Stimulated activated naive B cell treated with anti-CD40 and anti-IgM and Interleukin-4, amounts not matched to agents 10 μg/mL and 1 μg/mL and 100 μg/mL, for 72 hours (primary cell): ENCODE measurements around the gene COL5A3.

ENCODE experiments used
- ATAC-seq, 2 donors: fragments of 150-1000 bp; cut with Tn5 transposase; replicated peaks; 2 replicates each; pipeline ENCODE4 v1.10.0; 2021; ENCODE audit warnings: moderate library complexity in 1 of 2
- DNase-seq: peaks from one replicate; pipeline ENCODE4 v3.0.0; 2021
- H3K27ac Mint-ChIP-seq: one replicate; pipeline ENCODE4 v1.8.0; 2022; ENCODE audit warnings: mild to moderate bottlenecking, mixed read lengths
- H3K27me3 Mint-ChIP-seq, 2 donors: one replicate each; pipeline ENCODE4 v1.8.0; 2022; ENCODE audit warnings: mixed read lengths in 2 of 2
- H3K36me3 Mint-ChIP-seq, 2 donors: one replicate each; pipeline ENCODE4 v1.8.0; 2022; ENCODE audit warnings: mixed read lengths in 2 of 2, mild to moderate bottlenecking in 1 of 2
- H3K4me1 Mint-ChIP-seq, 2 donors: one replicate each; pipeline ENCODE4 v1.8.0; 2022; ENCODE audit warnings: mixed read lengths in 2 of 2, mild to moderate bottlenecking in 1 of 2
- H3K4me3 Mint-ChIP-seq, 2 donors: one replicate each; pipeline ENCODE4 v1.8.0; 2022; ENCODE audit warnings: mild to moderate bottlenecking in 2 of 2, mixed read lengths in 2 of 2, moderate library complexity in 1 of 2
- H3K9me3 Mint-ChIP-seq, 2 donors: one replicate each; pipeline ENCODE4 v1.8.0; 2022; ENCODE audit warnings: mixed read lengths in 2 of 2, mild to moderate bottlenecking in 1 of 2

COL5A3 gene

DNA sequence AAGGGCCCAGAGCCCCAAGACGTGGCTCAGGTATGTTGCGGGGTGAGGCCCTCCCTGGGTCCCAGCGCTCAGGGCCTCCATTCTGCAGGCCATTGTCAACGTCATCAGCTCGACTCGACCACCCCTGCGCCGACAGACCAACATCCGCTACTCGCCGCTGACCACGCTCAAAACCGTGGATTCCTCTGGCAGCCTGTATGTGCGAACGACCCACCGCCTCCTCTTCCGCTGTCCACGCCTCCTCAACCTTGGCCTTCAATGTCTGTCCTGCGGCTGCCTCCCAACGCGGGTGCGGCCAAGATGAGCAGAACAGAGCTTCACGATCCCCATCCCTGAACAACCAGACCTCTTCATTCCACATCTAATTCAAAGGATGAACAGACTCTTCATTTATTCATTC, 11.1 kb upstream of the COL5A3 start:
- no peak overlapping the region for H3K4me3 Mint-ChIP-seq
- ATAC-seq, result no peak
- H3K9me3 Mint-ChIP-seq, result peaks cover 0 to 4% of the 10 kb centered on the region in 2 donors
- H3K36me3 Mint-ChIP-seq, result no peaks in the 10 kb centered on the region
- no peaks in the 10 kb centered on the region for H3K4me1 Mint-ChIP-seq
- DNase-seq, result no peak
- H3K27ac Mint-ChIP-seq, result no peak overlapping the region
- H3K27me3 Mint-ChIP-seq, result peaks cover 26 to 32% of the 10 kb centered on the region in 2 donors

DNA sequence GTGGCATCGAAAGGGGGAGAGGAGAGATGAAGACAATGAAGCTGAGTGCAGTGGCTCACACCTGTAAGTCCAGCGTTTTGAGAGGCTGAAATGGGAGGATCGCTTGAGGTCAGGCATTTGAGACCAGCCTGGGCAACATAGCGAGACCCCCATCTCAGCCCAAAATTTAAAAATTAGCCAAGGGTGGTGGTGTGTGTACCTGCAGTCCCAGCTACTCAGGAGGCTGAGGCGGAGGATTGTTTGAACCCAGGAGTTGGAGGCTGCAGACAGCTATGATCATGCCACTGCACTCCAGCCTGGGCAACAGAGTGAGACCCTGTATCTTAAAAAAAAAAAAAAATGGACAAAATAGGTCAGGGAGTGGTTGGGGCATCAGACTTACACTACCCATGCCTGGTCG, 10.5 kb upstream of the COL5A3 start:
- ATAC-seq, result no peak
- H3K4me3 Mint-ChIP-seq, result no peak overlapping the region
- H3K36me3 Mint-ChIP-seq, result no peaks in the 10 kb centered on the region
- no peaks in the 10 kb centered on the region for H3K4me1 Mint-ChIP-seq
- H3K27me3 Mint-ChIP-seq, result peaks cover 21 to 27% of the 10 kb centered on the region in 2 donors
- peaks cover 0 to 4% of the 10 kb centered on the region in 2 donors for H3K9me3 Mint-ChIP-seq
- H3K27ac Mint-ChIP-seq, result no peak overlapping the region
- DNase-seq, result no peak

DNA sequence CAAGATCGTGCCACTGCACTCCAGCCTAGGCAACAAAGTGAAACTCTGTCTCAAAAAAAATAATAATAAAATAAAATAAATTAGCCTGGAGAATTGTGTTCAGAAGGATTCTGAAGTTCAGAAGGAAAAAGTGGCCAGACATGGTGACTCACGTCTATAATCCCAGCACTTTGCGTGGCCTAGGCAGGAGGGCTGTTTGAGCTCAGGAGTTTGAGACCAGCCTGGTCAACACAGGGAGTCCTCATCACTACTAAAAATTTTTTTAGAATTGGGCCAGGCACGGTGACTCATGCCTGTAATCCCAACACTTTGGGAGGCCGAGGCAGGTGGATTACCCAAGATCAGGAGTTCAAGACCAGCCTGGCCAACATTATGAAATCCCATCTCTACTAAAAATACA, 8.9 kb upstream of the COL5A3 start:
- no peaks in the 10 kb centered on the region for H3K4me1 Mint-ChIP-seq
- ATAC-seq (no peak), DNase-seq (no peak)
- peaks cover 21 to 27% of the 10 kb centered on the region in 2 donors for H3K27me3 Mint-ChIP-seq
- no peak overlapping the region for H3K27ac Mint-ChIP-seq
- H3K36me3 Mint-ChIP-seq, result no peaks in the 10 kb centered on the region
- peaks cover 0 to 4% of the 10 kb centered on the region in 2 donors for H3K9me3 Mint-ChIP-seq
- H3K4me3 Mint-ChIP-seq, result no peak overlapping the region

DNA sequence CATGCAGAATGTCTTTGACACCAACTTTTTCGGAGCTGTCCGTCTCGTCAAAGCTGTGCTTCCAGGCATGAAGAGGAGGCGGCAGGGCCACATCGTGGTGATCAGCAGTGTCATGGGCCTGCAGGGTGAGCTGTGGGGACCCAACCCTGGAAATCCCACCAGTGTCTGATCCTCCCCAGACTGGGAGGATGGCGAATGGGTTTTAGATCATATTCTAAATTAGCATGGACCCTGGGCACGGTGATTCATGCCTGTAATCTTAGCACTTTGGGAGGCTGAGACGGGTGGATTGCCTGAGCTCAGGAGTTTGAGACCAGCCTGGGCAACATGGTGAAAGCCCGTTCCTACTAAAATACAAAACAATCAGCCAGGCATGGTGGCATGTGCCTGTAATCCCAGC, 8.5 kb upstream of the COL5A3 start:
- Mint-ChIP-seq H3K36me3 (no peaks in the 10 kb centered on the region), H3K9me3 (peaks cover 0 to 4% of the 10 kb centered on the region in 2 donors), H3K27ac (no peak overlapping the region), H3K4me3 (no peak overlapping the region), H3K4me1 (no peaks in the 10 kb centered on the region), H3K27me3 (peaks cover 21 to 27% of the 10 kb centered on the region in 2 donors)
- ATAC-seq (no peak), DNase-seq (no peak)

DNA sequence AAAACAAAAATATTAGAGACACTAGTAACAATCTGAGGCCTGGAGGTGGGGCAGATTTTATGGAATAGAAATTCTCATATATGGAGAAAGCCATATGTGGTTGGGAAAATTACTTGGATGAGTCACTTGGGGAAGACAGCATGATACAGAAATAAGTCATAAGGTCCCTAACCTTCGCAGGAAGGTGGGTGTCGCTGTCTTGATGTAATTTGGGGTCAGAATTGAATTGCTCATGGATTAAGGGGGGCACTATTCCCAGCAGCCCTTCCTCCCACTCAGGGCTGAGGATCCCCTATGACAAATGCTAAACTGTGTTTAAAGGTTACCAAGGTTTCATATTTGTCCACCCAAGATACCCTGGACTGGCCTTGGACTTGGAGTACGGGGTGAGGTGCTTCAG, 8.0 kb upstream of the COL5A3 start:
- no peak overlapping the region for H3K27ac Mint-ChIP-seq
- no peak for DNase-seq

DNA sequence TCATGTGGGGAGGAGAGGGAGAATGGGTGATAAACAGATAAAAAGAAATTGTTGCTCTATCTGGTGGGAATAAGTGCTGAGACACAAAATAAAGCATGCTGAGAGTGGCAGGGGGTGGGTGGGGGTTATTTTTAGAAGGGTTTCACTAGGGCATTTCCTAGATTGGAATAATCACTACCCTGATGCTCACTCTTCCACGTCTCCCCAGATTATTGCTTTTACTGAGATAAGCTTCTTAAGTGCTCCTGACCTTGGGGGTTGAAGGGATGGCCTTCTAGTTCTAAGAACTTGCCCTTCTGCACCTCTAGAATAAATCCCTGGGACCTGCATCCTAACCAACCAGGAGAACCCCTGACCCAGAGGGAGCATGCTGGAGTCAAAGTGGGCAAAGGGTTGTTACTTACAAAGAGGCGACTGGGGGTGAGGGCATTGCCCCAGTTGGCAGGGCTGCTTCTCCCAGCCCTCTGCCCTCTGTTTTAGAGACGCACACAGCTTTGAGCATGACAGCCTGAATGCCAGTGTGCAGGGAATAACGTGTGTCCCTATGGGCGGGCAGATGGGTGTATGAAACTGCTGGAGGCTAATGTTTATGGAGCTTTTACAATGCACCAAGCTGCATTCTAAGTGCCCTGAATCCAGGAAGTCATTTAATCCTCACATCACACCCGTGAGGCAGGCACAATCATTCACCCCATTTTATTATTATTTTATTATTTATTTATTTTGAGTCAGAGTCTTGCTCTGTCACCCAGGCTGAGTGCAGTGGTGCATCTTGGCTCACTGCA, 3.7 kb upstream of the COL5A3 start:
- ATAC-seq (no peak), DNase-seq (no peak)
- Mint-ChIP-seq H3K36me3 (peaks cover 0 to 4% of the 10 kb centered on the region in 2 donors), H3K27ac (no peak overlapping the region), H3K4me3 (no peak overlapping the region), H3K4me1 (peaks cover 4 to 7% of the 10 kb centered on the region in 2 donors), H3K27me3 (peaks cover 37 to 48% of the 10 kb centered on the region in 2 donors), H3K9me3 (peaks cover 0 to 2% of the 10 kb centered on the region in 2 donors)

More for the DNA sequence above, 8.0 kb upstream of the COL5A3 start:
- H3K9me3 Mint-ChIP-seq, result peaks cover 0 to 4% of the 10 kb centered on the region in 2 donors
- no peaks in the 10 kb centered on the region for H3K36me3 Mint-ChIP-seq
- H3K4me1 Mint-ChIP-seq, result no peaks in the 10 kb centered on the region
- ATAC-seq, result no peak
- no peak overlapping the region for H3K4me3 Mint-ChIP-seq
- H3K27me3 Mint-ChIP-seq, result peaks cover 26 to 31% of the 10 kb centered on the region in 2 donors

DNA sequence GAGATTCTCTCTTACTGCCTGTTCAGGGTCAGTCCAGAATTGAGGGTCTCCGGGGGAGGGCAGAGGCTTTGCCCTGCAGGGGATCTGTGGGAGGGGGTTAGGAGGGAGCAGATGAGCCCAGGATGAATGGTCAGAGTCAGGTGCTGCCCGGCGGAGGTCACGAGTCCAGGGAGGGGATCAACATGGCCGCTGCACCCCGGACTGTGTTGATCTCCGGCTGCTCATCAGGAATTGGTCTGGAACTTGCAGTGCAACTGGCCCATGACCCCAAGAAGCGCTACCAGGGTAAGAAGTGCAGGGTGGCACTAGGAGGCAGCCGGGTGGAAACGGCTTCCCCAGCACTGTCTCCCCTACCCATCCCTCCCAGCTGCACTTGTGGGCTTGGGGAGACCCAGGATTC, 3.0 kb upstream of the COL5A3 start, which contains the start of gene RDH8:
Gene RDH8 (plus strand): TSS at position 168 of the 400 bp plus-strand sequence. CDS start 15 bp downstream, at position 183.
- Mint-ChIP-seq H3K4me3 (no peak within 1 kb of the TSS), H3K4me1 (peaks cover 10 to 13% of the 10 kb centered on the region in 2 donors), H3K27me3 (peaks cover 43 to 55% of the 10 kb centered on the region in 2 donors), H3K27ac (no peak within 1 kb of the TSS), H3K36me3 (peaks cover 4% of the 10 kb centered on the region in 2 donors), H3K9me3 (peaks cover 0 to 2% of the 10 kb centered on the region in 2 donors)
- ATAC-seq (no peak), DNase-seq (no peak)

DNA sequence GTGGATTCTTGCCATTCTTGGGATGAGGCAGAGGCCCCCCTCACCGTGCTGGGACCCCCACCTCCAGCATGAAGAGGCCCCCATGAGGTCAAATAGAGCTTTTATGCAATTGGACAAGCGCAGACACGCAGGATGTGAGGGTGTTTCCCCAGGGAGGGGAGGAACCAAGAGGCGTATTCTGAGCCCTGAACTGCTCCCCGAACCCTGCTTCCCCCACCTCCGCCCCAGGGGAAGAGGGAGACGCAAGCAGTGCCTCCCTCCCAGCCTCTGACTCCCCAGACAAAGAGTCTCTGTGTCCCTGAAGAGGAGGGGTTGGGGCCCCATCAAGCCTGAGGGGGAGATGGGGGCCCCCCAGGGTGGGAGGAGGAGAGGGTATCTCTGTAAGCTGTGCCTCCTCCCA, 1.7 kb upstream of the COL5A3 start:
- Mint-ChIP-seq H3K27ac (no peak overlapping the region), H3K4me1 (peaks cover 13 to 19% of the 10 kb centered on the region in 2 donors), H3K27me3 (peaks cover 54 to 66% of the 10 kb centered on the region in 2 donors), H3K9me3 (peaks cover 4 to 5% of the 10 kb centered on the region in 2 donors), H3K4me3 (no peak overlapping the region), H3K36me3 (peaks cover 7 to 13% of the 10 kb centered on the region in 2 donors)
- DNase-seq (no peak), ATAC-seq (no peak)

DNA sequence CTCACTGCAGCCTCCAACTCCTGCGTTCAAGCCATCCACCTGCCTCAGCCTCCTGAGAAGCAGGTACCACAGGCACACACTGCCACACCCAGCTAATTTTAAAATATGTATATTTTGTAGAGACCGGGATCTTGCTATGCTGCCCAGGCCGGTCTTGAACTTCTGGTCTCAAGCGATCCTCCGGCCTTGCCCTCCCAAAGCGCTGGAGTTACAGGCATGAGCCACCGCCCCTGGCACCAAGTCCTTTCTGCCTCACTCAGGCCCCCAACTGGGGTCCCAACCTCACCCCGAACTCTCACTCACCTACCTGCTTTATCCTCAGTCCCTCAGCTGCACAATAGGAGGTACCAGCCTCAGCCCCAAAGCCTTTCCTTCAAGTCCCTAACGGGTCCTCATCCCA, 635 bp upstream of the COL5A3 start:
- Mint-ChIP-seq H3K4me3 (no peak overlapping the region), H3K9me3 (peaks cover 6 to 9% of the 10 kb centered on the region in 2 donors), H3K27me3 (peaks cover 57 to 72% of the 10 kb centered on the region in 2 donors), H3K36me3 (peaks cover 7 to 14% of the 10 kb centered on the region in 2 donors), H3K27ac (no peak overlapping the region), H3K4me1 (peaks cover 15 to 19% of the 10 kb centered on the region in 2 donors)
- DNase-seq, result no peak
- ATAC-seq, result no peak

DNA sequence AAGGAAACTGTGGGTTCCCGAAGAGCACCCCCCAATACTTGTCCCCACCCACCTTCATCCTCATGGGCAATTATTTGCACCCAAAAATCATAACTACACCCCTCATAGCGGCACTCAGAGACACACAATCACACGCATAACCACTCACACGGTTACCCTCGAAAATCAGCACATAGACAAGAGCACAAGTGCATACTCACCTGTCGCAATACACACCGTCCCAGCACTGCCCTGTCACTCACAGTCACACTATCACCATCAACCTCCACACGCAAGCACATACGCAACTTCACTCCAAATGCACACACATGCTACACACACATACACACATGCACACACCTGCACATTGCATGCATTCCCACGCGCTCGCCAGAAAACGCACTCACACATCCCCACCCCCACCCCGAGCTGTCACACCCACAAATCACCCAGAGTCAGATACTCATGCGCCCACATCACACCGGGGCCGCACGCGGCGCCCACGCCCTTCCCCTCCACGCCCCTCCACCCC, 535 bp downstream of the COL5A3 start:
- Mint-ChIP-seq H3K36me3 (peaks cover 7 to 14% of the 10 kb centered on the region in 2 donors), H3K4me3 (no peak overlapping the region), H3K27me3 (peaks cover 62 to 82% of the 10 kb centered on the region in 2 donors), H3K9me3 (peaks cover 6 to 9% of the 10 kb centered on the region in 2 donors), H3K27ac (no peak overlapping the region), H3K4me1 (peaks cover 15 to 19% of the 10 kb centered on the region in 2 donors)
- ATAC-seq (no peak), DNase-seq (no peak)

DNA sequence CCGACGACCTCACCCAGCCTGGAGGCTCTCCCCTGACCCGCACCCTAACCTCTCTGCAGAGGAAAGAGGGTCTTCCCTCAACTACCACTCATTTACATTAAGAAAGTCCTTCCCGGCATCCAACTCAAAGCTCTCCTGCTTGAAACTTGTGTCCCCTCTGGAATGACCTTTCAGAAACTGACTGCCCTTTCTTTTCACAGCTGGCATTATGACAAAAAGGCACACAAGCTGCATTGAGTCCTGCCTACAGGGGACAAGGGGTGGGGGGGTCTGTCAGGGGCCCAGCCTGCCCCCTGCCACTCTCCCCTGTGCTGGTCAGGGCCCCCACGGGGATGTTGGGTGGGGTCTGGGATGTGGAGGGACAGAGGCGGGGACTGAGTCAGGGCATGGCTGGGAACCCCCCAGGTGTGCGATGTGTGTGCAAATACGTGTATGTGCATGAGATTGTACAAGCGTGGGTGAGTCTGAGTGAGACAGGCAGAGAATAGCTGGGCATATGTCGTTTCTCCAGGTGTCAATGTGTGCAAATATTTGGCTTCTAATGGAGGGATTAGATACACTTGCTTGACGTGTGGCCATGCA, 2.0 kb downstream of the COL5A3 start:
- Mint-ChIP-seq H3K36me3 (peaks cover 7 to 14% of the 10 kb centered on the region in 2 donors), H3K27me3 (peaks cover 63 to 93% of the 10 kb centered on the region in 2 donors), H3K4me3 (no peak overlapping the region), H3K4me1 (peaks cover 15 to 19% of the 10 kb centered on the region in 2 donors), H3K9me3 (peaks cover 6 to 9% of the 10 kb centered on the region in 2 donors), H3K27ac (no peak overlapping the region)
- ATAC-seq (no peak), DNase-seq (no peak)

DNA sequence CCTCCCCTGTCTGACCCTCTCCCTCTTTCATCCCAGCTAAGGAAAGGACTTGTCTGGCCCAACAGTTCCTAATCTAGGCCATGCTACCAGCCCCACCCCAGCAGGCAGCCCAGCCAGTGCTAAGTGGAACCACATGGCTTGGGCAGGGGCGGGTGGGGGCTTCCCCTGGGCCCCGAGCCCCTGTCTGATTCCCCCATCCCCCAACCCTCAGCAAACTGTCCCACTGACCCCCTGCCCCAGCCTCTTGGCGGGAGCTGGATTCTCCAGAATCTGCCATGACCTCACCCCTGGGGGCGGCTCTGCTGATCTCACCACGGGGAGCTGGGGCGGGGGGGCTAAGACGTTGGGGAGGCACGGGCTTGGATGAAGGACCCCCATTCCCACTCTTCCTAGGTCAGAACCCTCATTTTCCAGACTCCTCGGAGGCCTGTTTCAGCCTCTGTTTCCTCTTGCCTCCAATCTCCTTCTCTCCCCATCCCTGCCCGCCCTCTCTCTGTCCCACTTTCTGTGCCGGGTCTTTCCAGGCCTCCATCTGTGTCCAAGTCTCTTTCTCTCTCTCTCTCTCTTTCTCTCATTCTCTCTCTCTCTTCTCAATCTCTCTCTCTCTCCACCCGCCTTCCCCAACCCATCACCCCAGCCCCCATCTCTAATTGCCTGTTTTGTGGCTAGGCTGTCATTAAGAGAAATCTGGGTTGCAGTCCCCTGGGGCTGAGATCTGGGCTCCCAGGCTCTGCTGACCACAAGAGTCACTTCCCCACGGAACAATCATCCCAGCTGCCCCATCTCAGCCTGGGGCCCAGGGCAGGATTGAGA, 2.7 kb downstream of the COL5A3 start:
- peaks cover 15 to 19% of the 10 kb centered on the region in 2 donors for H3K4me1 Mint-ChIP-seq
- H3K27ac Mint-ChIP-seq, result no peak overlapping the region
- H3K27me3 Mint-ChIP-seq, result peaks cover 65 to 95% of the 10 kb centered on the region in 2 donors
- peaks cover 6 to 9% of the 10 kb centered on the region in 2 donors for H3K9me3 Mint-ChIP-seq
- no peak overlapping the region for H3K4me3 Mint-ChIP-seq
- ATAC-seq (no peak), DNase-seq (no peak)
- H3K36me3 Mint-ChIP-seq, result peaks cover 7 to 14% of the 10 kb centered on the region in 2 donors

DNA sequence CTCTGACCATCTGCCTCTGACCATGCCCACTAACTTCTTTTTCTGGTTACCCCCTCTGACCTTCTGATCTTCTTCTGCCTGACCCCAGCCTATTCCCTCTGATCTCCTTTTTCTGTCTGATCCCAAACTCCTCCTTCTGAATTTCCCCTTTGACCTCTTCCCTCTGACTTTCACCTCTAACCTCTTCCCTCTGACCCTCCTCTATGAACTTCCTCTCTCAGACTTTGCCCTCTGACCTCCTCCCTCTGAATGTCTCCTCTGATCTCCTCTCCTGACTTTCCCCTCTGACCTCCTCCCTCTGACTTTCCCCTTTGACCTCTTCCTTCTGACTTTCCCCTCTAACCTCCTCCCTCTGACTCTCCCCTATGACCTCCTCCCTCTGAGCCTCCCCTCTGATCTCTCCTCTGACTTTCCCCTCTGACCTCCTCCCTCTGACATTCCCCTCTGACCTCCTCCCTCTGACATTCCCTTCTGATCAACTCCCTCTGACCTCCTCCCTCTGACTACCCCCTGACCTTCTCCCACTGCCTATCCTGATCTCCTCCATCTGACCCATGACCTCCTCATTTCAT, 3.5 kb downstream of the COL5A3 start:
- H3K4me1 Mint-ChIP-seq, result peaks cover 15 to 19% of the 10 kb centered on the region in 2 donors
- DNase-seq, result no peak
- peaks cover 67 to 95% of the 10 kb centered on the region in 2 donors for H3K27me3 Mint-ChIP-seq
- H3K9me3 Mint-ChIP-seq, result peaks cover 6 to 9% of the 10 kb centered on the region in 2 donors
- H3K4me3 Mint-ChIP-seq, result no peak overlapping the region
- ATAC-seq, result no peak
- H3K36me3 Mint-ChIP-seq, result peaks cover 7 to 14% of the 10 kb centered on the region in 2 donors
- no peak overlapping the region for H3K27ac Mint-ChIP-seq

DNA sequence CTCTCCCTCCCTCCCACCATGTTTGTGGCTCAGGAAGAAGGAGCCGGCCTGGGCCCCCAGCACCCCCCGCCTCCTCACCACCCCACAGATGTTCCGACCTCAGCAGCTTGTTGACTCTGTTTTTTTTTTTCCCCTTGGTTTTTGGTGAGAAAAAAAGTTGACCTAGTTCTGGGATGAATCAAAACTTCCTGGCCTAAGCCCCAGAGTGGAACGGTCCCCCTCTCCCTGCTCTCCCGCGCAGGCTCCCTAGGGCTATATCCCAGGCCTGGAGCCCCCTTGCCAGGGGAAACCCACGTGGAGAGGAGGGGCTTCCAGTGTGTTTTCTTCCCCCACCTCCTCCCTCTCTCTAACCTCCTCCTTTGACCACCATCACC, 4.0 kb downstream of the COL5A3 start:
- peaks cover 68 to 95% of the 10 kb centered on the region in 2 donors for H3K27me3 Mint-ChIP-seq
- no peak for DNase-seq
- ATAC-seq, result no peak
- H3K4me1 Mint-ChIP-seq, result peaks cover 15 to 19% of the 10 kb centered on the region in 2 donors
- no peak overlapping the region for H3K4me3 Mint-ChIP-seq
- peaks cover 6 to 9% of the 10 kb centered on the region in 2 donors for H3K9me3 Mint-ChIP-seq
- peaks cover 7 to 14% of the 10 kb centered on the region in 2 donors for H3K36me3 Mint-ChIP-seq
- no peak overlapping the region for H3K27ac Mint-ChIP-seq
